ENCODE measurements around the gene CPT1A.

Gene CPT1A

GRCh38 chr11:68852628-68853027 lies 10.9 kb upstream of the CPT1A start:
- no peak for DNase-seq (ENCODE audit: low read depth)

GRCh38 chr11:68848429-68848828 lies 6.7 kb upstream of the CPT1A start:
- DNase-seq (ENCODE audit: low read depth), result no peak

- DNase-seq (ENCODE audit: low read depth), result no peak
These were observed 5.7 kb upstream of the CPT1A start for GRCh38 chr11:68847395-68847794.

GRCh38 chr11:68845351-68846002 lies 3.8 kb upstream of the CPT1A start:
- no peak for DNase-seq (ENCODE audit: low read depth)

- no peak for DNase-seq (ENCODE audit: low read depth)
These were observed 3.1 kb upstream of the CPT1A start for GRCh38 chr11:68844801-68845200.

GRCh38 chr11:68844376-68844775 lies 2.7 kb upstream of the CPT1A start:
- no peak for DNase-seq (ENCODE audit: low read depth)

- DNase-seq (ENCODE audit: low read depth), result peak; percentile 56
These were observed 2.1 kb upstream of the CPT1A start for GRCh38 chr11:68843703-68844312.

- no peak for DNase-seq (ENCODE audit: low read depth)
These were observed 1.4 kb upstream of the CPT1A start for GRCh38 chr11:68843052-68843561.

GRCh38 chr11:68842427-68843051 lies 823 bp upstream of the CPT1A start:
- DNase-seq (ENCODE audit: low read depth), result no peak

GRCh38 chr11:68840661-68841653 lies 759 bp downstream of the CPT1A start:
- DNase-seq (ENCODE audit: low read depth), result no peak

GRCh38 chr11:68839911-68840641 lies 1.6 kb downstream of the CPT1A start:
- DNase-seq (ENCODE audit: low read depth), result no peak

GRCh38 chr11:68839054-68839865 lies 2.5 kb downstream of the CPT1A start:
- DNase-seq (ENCODE audit: low read depth), result peak; percentile 90

- DNase-seq (ENCODE audit: low read depth), result no peak
These were observed 3.1 kb downstream of the CPT1A start for GRCh38 chr11:68838572-68838964.

GRCh38 chr11:68837583-68838571 lies 3.8 kb downstream of the CPT1A start:
- no peak for DNase-seq (ENCODE audit: low read depth)

- no peak for DNase-seq (ENCODE audit: low read depth)
These were observed 6.0 kb downstream of the CPT1A start for GRCh38 chr11:68835749-68836148.

GRCh38 chr11:68835328-68835727 lies 6.4 kb downstream of the CPT1A start:
- no peak for DNase-seq (ENCODE audit: low read depth)

GRCh38 chr11:68832476-68833181 lies 9.1 kb downstream of the CPT1A start:
- no peak for DNase-seq (ENCODE audit: low read depth)

GRCh38 chr11:68831124-68831523 lies 10.6 kb downstream of the CPT1A start:
- no peak for DNase-seq (ENCODE audit: low read depth)

GRCh38 chr11:68829581-68829980 lies 12.1 kb downstream of the CPT1A start:
- DNase-seq (ENCODE audit: low read depth), result no peak

Data from stimulated activated CD8-positive, alpha-beta memory T cell treated with anti-CD3 and anti-CD28 coated beads, Interleukin-12 subunit alpha, Interleukin-12 subunit beta, amount 100 ng/mL, for 4 hours (primary cell).